HPDE6-E6E7 (cell line): ENCODE results near the gene FSTL4.
"Not testable (repeated sequence)": the region's sequence is repeated elsewhere in the genome, so short reads cannot be mapped to it uniquely, and the experiment has no call there.

Source experiments
- DNase-seq: peaks from one replicate; pipeline ENCODE4 v3.0.0; 2011; ENCODE audit warnings: missing footprints; ENCODE audit errors: extremely low spot score

Gene FSTL4

GRCh38 chr5:133192716-133193115 is 419.6 kb downstream of the FSTL4 start:
- DNase-seq = no peak

GRCh38 chr5:133189881-133190280 is 422.5 kb downstream of the FSTL4 start:
- no peak for DNase-seq

GRCh38 chr5:133179405-133179804 is 432.9 kb downstream of the FSTL4 start:
- no peak for DNase-seq

GRCh38 chr5:133170756-133171387 is 441.5 kb downstream of the FSTL4 start:
- DNase-seq = not testable (repeated sequence)

GRCh38 chr5:133164759-133165158 is 447.6 kb downstream of the FSTL4 start:
- no peak for DNase-seq

GRCh38 chr5:133163839-133164238 is 448.5 kb downstream of the FSTL4 start:
- no peak for DNase-seq

GRCh38 chr5:133159543-133159942 is 452.8 kb downstream of the FSTL4 start:
- no peak for DNase-seq

- no peak for DNase-seq
These were observed 456.9 kb downstream of the FSTL4 start for GRCh38 chr5:133155326-133155969.

GRCh38 chr5:133154274-133155075 is 457.9 kb downstream of the FSTL4 start:
- no peak for DNase-seq

GRCh38 chr5:133150909-133151544 is 461.3 kb downstream of the FSTL4 start:
- DNase-seq = no peak

- no peak for DNase-seq
These were observed 463.0 kb downstream of the FSTL4 start for GRCh38 chr5:133149345-133149744.

- no peak for DNase-seq
These were observed 464.4 kb downstream of the FSTL4 start for GRCh38 chr5:133147815-133148567.

- no peak for DNase-seq
These were observed 464.9 kb downstream of the FSTL4 start for GRCh38 chr5:133147411-133147810.
